Heart left ventricle (tissue), 16 donors: ENCODE data around the gene MPPE1. TPM values are rescaled to one million over a fixed set of nuclear protein-coding genes. Genes with fewer than 3 reads are reported as not detected.
A peak's percentile ranks its signal among the peaks of the same experiment; 100 is the strongest.
"Not testable (repeated sequence)": the region's sequence is repeated elsewhere in the genome, so short reads cannot be mapped to it uniquely, and the experiment has no call there.

Experiments
- ATAC-seq, 4 donors: fragments of 200-7000 bp; cut with Tn5 transposase; one replicate each; pipeline ENCODE4 v1.9.1; 2020 to 2022; ENCODE audit warnings: moderate library complexity in 4 of 4, mild to moderate bottlenecking in 3 of 4, moderate number of reproducible peaks in 1 of 4
- DNase-seq, 5 donors: peaks; one replicate each; pipeline ENCODE4 v3.0.0-alpha.2; 2020
- H3K27ac ChIP-seq, 12 donors: fragments of 200-600 bp; sonication (generic) in 4 of 12; one replicate each; pipeline versions ENCODE4 v1.5.0 to v1.8.0; 2016 to 2022; ENCODE audit warnings: mild to moderate bottlenecking in 2 of 12
- H3K27me3 ChIP-seq, 9 donors: fragments of 200-600 bp; sonication (generic) in 2 of 9; one replicate each; pipeline versions ENCODE4 v1.5.1 to v1.8.0; 2016 to 2022; ENCODE audit warnings: mild to moderate bottlenecking in 3 of 9
- H3K36me3 ChIP-seq, 9 donors: fragments of 200-600 bp; sonication (generic) in 2 of 9; one replicate each; pipeline versions ENCODE4 v1.5.0 to v1.8.0; 2018 to 2022; ENCODE audit warnings: mild to moderate bottlenecking in 2 of 9
- H3K4me1 ChIP-seq, 12 donors: fragments of 200-600 bp; sonication (generic) in 4 of 12; one replicate each; pipeline versions ENCODE4 v1.5.0 to v1.8.0; 2016 to 2022; ENCODE audit warnings: mild to moderate bottlenecking in 3 of 12
- H3K4me3 ChIP-seq, 12 donors: fragments of 200-600 bp; sonication (generic) in 4 of 12; one replicate each; pipeline versions ENCODE4 v1.5.0 to v1.8.0; 2017 to 2022; ENCODE audit warnings: mild to moderate bottlenecking in 9 of 12, moderate library complexity in 4 of 12
- H3K9me3 ChIP-seq, 12 donors: fragments of 200-600 bp; sonication (generic) in 4 of 12; one replicate each; pipeline versions ENCODE4 v1.5.0 to v1.8.0; 2016 to 2022; ENCODE audit warnings: mild to moderate bottlenecking in 1 of 12
- POLR2A ChIP-seq, 2 donors: fragments of 450-650 bp; IDR thresholded peaks; one replicate each; pipeline ENCODE4 v1.6.1; 2017; ENCODE audit warnings: antibody characterized with exemption in 2 of 2, mild to moderate bottlenecking in 2 of 2, moderate library complexity in 2 of 2
- WGBS, 4 donors: extraction: QIAGEN DNeasy Blood & Tissue Kit in 2 of 4; methylation state at CpG; one replicate each; pipeline versions ENCODE4 v1.1.5 to v1.1.7; 2013 to 2018; 5-methylcytosine and 5-hydroxymethylcytosine counted together
- intact Hi-C, 10 donors: fragments of 100-400 bp; cut with DNase I; formaldehyde crosslinking; loops; one replicate each; pipeline versions ENCODE4 v1.11.1 to v1.14.2; 2022
- polyA plus RNA-seq, 2 donors: library from polyadenylated mRNA; stranded (reverse); fragments of 200-250 nt; gene quantifications; one replicate each; pipeline ENCODE4 v1.2.3, GENCODE V29; 2013
- total RNA-seq, 9 donors: library from RNA; depleted of rRNA in 2 of 9; stranded (reverse); fragments of >200 nt in 2 of 9; fragmentation: NEBNext Ultra II Directional in 3 of 9; extraction: Animal tissue kit (Norgen Biotek cat#: 25700) in 3 of 9; gene quantifications; one replicate each; pipeline versions ENCODE4 v1.1.0 to v1.2.4, GENCODE V29; 2016 to 2023
- TF ChIP-seq, protein P1 (sequence below), 12 donors: fragments of 200-600 bp; sonication (generic) in 4 of 12; IDR thresholded peaks; one replicate each; pipeline versions ENCODE4 v1.5.0 to v1.8.0; 2018 to 2022; ENCODE audit warnings: antibody characterized with exemption in 12 of 12, mild to moderate bottlenecking in 5 of 12
- donor health status: ischemic (EF 13 %, LVEDD 7.1; RV severe dilation, severe dysfunction).
- donor health status: healthy with polysubstance abuse.
- donor health status: DM: no; HTN: yes; CAD: no.
- donor health status: DM: no; HTN: no; CAD: no.
- donor health status: ischemic (EF 25% LVEDD 6.9; RV normal size, moderate dysfunction).
- donor health status: ischemic (EF 25% LVEDD 5.7; RV mildly dilated, moderate dysfunction).
- donor health status: healthy.
- donor health status: DM: yes; HTN: yes; CAD: no.
- donor health status: ischemic (EF 35%, LVEDD 5.7; RV mildly dilated, moderate dysfunction).
- donor health status: nonischemic (EF 11% LVEDD 7.7; RV severe dilation, severe dysfunction).
- donor health status: DM: yes; HTN: yes; CAD: no.
- donor health status: PGD.
- donor health status: ischemic (EF 29% LVEDD 5.4; RV normal size, mild dysfunction).
- donor health status: nonischemic (EF 23%, LVEDD 6.1; RV moderate dilation, normal function).

Gene MPPE1
- total and polyA plus RNA-seq, 11 donors = 17.8 to 45.5 (median 29.6) TPM

DNA sequence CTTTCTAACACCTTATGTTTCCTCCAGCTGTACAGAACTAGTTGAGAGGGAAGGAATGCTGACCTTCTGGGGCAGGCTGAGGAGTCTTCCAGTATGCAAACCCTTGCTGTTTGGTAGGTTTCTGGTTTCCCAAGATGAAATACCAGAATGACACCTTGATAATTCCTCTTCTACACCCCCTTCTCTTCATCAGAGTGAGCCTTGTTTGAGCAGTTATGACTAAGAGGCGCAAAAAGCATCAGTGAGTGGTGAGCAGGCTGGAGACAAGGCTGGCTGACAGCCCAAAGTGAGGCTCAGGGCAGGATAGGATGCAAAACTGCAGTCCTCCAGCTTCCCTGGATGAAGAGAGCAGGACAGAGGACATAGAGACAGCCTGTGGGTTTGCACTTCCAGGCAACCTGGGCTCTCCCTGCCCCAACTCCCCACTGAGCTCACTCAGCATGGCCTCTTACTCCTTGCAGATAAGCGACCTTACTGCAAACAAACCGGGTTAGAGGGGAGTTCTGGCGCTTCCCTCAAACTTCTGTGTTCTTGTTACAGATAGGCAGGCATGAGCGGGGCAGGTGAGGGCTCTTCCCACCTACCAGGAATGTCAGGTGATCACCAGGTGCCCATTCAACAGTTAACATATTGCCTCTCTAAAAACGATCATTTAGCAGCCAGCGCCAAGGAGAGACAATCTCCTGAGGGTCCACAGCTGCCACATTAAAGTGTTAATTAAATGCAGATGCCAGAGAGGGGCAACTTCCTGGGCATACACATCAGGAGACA lies 5.4 kb downstream of the MPPE1 start:
- 64 to 66% (median 64%) methylated on average over 7 of the region's 7 CpGs for WGBS, 4 donors
- intact Hi-C loops = loop anchor here in 2 of 10 donors (5.0 to 10.0 kb wide), 2 partner anchors 48 to 50 kb away; partner anchors contain the start of gene CHMP1B (in 2 of the 2)
- no peak overlapping the region for H3K4me3 ChIP-seq
- H3K27me3 ChIP-seq = no peaks in the 10 kb centered on the region
- peaks cover 0 to 66% (median 48%) of the 10 kb centered on the region in 9 donors for H3K36me3 ChIP-seq
- ATAC-seq = peak in 3 of 4 donors; percentile 27 to 50 (median 35)
- no peak overlapping the region for H3K27ac ChIP-seq
- H3K9me3 ChIP-seq = no peaks in the 10 kb centered on the region
- TF ChIP-seq POLR2A (IDR thresholded peaks at IDR 0.05) = no peak
- TF ChIP-seq, protein P1, sequence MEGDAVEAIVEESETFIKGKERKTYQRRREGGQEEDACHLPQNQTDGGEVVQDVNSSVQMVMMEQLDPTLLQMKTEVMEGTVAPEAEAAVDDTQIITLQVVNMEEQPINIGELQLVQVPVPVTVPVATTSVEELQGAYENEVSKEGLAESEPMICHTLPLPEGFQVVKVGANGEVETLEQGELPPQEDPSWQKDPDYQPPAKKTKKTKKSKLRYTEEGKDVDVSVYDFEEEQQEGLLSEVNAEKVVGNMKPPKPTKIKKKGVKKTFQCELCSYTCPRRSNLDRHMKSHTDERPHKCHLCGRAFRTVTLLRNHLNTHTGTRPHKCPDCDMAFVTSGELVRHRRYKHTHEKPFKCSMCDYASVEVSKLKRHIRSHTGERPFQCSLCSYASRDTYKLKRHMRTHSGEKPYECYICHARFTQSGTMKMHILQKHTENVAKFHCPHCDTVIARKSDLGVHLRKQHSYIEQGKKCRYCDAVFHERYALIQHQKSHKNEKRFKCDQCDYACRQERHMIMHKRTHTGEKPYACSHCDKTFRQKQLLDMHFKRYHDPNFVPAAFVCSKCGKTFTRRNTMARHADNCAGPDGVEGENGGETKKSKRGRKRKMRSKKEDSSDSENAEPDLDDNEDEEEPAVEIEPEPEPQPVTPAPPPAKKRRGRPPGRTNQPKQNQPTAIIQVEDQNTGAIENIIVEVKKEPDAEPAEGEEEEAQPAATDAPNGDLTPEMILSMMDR (IDR thresholded peaks at IDR 0.05) = no peak
- no peak for DNase-seq
- H3K4me1 ChIP-seq = peaks cover 0 to 23% (median 8%) of the 10 kb centered on the region in 12 donors

DNA sequence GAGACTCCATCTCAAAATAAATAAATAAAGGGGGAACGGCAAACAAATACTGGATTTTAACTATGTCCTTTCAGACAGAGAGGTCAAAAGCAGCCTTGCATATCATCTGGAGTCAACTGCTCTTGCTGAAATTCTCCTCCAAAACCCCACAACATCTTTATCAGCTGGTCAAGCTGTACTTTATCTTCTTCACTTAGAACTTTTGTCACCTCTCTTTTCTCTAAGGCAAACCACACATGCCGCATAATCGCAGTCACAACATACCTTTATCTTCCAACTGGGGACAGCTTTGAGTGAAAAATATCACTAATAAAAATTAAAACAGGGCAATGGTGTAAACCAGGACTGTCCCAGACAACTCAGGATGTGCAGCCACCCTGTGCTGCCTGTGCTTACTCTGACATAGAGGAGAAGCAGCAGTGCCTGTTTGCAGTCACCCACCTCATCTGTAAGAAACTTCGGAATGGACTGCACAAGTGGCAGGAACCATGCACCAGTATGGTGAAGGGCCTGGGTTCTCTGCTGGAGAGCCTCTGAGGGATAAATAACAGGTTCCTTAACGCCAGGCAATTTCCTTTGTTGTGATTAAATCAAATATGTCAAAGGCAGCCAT lies 6.2 kb downstream of the MPPE1 start:
- Histone ChIP-seq H3K4me3 (no peak overlapping the region), H3K9me3 (no peaks in the 10 kb centered on the region), H3K36me3 (peaks cover 0 to 71% (median 48%) of the 10 kb centered on the region in 9 donors), H3K27ac (no peak overlapping the region), H3K4me1 (peaks cover 0 to 15% (median under 1%) of the 10 kb centered on the region in 12 donors), H3K27me3 (no peaks in the 10 kb centered on the region)
- TF ChIP-seq, protein P1 (IDR thresholded peaks at IDR 0.05) = no peak
- no peak for TF ChIP-seq POLR2A (IDR thresholded peaks at IDR 0.05)
- intact Hi-C loops = loop anchor here in 2 of 10 donors (5.0 to 10.0 kb wide), 2 partner anchors 47 to 50 kb away; partner anchors contain the start of gene CHMP1B (in 2 of the 2)
- no peak for DNase-seq
- WGBS, 4 donors = 57 to 71% (median 62%) methylated on average over 5 of the region's 5 CpGs
- ATAC-seq = no peak

DNA sequence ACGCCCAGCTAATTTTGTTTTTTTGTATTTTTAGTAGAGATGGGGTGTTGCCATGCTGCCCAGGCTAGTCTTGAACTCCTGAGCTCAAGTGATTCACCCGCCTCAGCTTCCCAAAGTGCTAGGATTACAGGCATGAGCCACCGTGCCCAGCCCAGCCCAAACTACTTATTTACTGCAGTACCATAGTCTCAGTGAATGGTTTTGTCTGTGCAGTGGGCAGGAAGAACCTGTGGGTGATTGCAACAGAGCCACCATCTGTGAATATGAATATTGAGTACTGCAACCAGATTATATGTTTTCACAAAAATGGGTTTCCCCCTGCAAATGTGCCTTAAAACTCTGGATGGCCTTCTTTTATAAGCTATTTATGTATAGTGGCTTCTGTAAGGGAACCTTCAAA lies 9.1 kb downstream of the MPPE1 start:
- H3K4me1 ChIP-seq = peaks cover 0 to 5% (median 0%) of the 10 kb centered on the region in 12 donors
- DNase-seq (no peak), ATAC-seq (no peak)
- H3K27ac ChIP-seq = no peak overlapping the region
- 97 to 100% (median 97%) methylated on average over 3 of the region's 3 CpGs for WGBS, 4 donors
- intact Hi-C loops = loop anchor here in 1 of 10 donors (5.0 kb wide), 1 partner anchor 52 kb away; no protein-coding TSS in a partner anchor
- no peak overlapping the region for H3K4me3 ChIP-seq
- TF ChIP-seq, protein P1 (IDR thresholded peaks at IDR 0.05) = no peak
- TF ChIP-seq POLR2A (IDR thresholded peaks at IDR 0.05) = no peak
- H3K36me3 ChIP-seq = peaks cover 0 to 76% (median 57%) of the 10 kb centered on the region in 9 donors
- no peaks in the 10 kb centered on the region for H3K27me3 ChIP-seq
- H3K9me3 ChIP-seq = no peaks in the 10 kb centered on the region

DNA sequence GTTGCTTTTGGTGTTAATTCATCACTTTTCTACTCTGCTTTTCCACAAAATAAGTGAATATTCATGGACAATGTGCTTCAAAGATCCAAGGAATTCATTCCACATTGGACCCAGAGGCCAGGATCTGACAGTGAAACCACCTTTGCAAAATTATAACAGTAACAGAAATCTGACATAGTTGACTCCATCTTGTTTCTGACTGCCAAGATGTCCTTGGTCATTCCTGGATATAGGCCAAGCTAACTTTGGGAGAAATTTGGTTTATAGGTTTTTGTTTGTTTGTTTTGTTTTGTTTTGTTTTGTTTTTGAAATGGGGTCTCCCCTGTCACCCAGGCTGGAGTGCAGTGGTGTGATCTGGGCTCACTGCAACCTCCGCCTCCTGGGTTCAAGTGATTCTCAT lies 10.3 kb downstream of the MPPE1 start:
- Histone ChIP-seq H3K27me3 (no peaks in the 10 kb centered on the region), H3K9me3 (no peaks in the 10 kb centered on the region), H3K36me3 (peaks cover 0 to 77% (median 58%) of the 10 kb centered on the region in 9 donors), H3K27ac (no peak overlapping the region), H3K4me3 (no peak overlapping the region), H3K4me1 (peaks cover 0 to 15% (median 0%) of the 10 kb centered on the region in 12 donors)
- intact Hi-C loops = loop anchor here in 1 of 10 donors (5.0 kb wide), 1 partner anchor 50 kb away; no protein-coding TSS in a partner anchor
- WGBS, 4 donors = 0 to 96% (median 93%) methylated on average over 1 of the region's 1 CpG
- TF ChIP-seq, protein P1 (IDR thresholded peaks at IDR 0.05) = no peak
- no peak for TF ChIP-seq POLR2A (IDR thresholded peaks at IDR 0.05)
- ATAC-seq = no peak
- DNase-seq = no peak

DNA sequence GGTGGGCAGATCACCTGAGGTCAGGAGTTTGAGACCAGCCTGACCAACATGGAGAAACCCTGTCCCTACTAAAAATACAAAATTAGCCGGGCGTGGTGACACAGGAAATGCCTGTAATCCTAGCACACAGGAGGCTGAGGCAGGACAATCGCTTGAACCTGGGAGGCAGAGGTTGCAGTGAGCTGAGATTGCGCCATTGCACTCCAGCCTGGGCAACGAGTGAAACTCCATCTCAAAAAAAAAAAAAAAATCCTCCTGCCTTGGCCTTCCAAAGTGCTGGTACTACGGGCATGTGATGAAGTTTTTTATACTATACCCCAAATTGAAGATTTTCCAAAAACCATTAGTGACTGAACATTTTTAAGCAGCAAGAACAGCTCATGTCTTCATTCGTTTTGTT lies 15.7 kb downstream of the MPPE1 start:
- H3K9me3 ChIP-seq, H3K27me3 ChIP-seq, H3K27ac ChIP-seq, intact Hi-C loops, H3K4me3 ChIP-seq, DNase-seq, ATAC-seq: not testable (repeated sequence)
- Histone ChIP-seq H3K4me1 (peaks cover 0 to 15% (median 0%) of the 10 kb centered on the region in 12 donors), H3K36me3 (peaks cover 0 to 94% (median 81%) of the 10 kb centered on the region in 9 donors)
- 69 to 80% (median 74%) methylated on average over 7 of the region's 7 CpGs for WGBS, 4 donors
